Naive thymus-derived CD4-positive, alpha-beta T cell (primary cell): ENCODE measurements around the gene ATP6V1G3. TPM values are rescaled to one million over a fixed set of nuclear protein-coding genes. Genes with fewer than 3 reads are reported as not detected.
A peak's percentile ranks its signal among the peaks of the same experiment; 100 is the strongest.

ENCODE experiments used
- ATAC-seq: fragments of 150-1000 bp; cut with Tn5 transposase; 2 replicates; pipeline ENCODE4 v1.10.0; 2021; ENCODE audit warnings: mild to moderate bottlenecking, moderate library complexity
- CTCF ChIA-PET: fragments of 350-600 bp; sonication (Branson Sonifier 250); formaldehyde crosslinking; loops from one replicate; lab custom pipeline; 2021; ENCODE audit warnings: antibody characterized with exemption; lab: Charles Lee
- POLR2A ChIA-PET: fragments of 350-600 bp; sonication (Branson Sonifier 250); formaldehyde crosslinking; loops from one replicate; lab custom pipeline; 2021; ENCODE audit warnings: antibody characterized with exemption, inconsistent platforms; lab: Charles Lee
- DNase-seq, 9 donors: peaks; one replicate each; pipeline versions ENCODE4 v3.0.0 to v3.0.0-alpha.2; 2020 to 2022; ENCODE audit warnings: mixed read lengths in 1 of 9
- H3K27ac ChIP-seq: one replicate; pipeline ENCODE4 v1.7.0; 2013; ENCODE audit warnings: mild to moderate bottlenecking, low read depth, low read length, moderate library complexity
- H3K27me3 ChIP-seq, 2 donors: one replicate each; pipeline ENCODE4 v1.7.0; 2013; ENCODE audit warnings: low read length in 2 of 2, mild to moderate bottlenecking in 2 of 2, moderate library complexity in 2 of 2; ENCODE audit not compliant: control insufficient read depth in 2 of 2, insufficient read depth in 2 of 2
- H3K36me3 ChIP-seq, 3 experiments: 1 replicate in 2 of 3; 2 replicates in 1 of 3; pipeline ENCODE4 v1.7.0; 2013; ENCODE audit warnings: low read length in 3 of 3, mild to moderate bottlenecking in 3 of 3, moderate library complexity in 1 of 3; ENCODE audit not compliant: insufficient read depth in 3 of 3, control insufficient read depth in 2 of 3
- H3K4me1 ChIP-seq, 2 donors: one replicate each; pipeline ENCODE4 v1.7.0; 2013; ENCODE audit warnings: low read length in 2 of 2, mild to moderate bottlenecking in 2 of 2, moderate library complexity in 1 of 2; ENCODE audit not compliant: control insufficient read depth in 2 of 2, insufficient read depth in 2 of 2
- H3K4me3 ChIP-seq: 2 replicates; pipeline ENCODE4 v1.7.0; 2013; ENCODE audit warnings: mild to moderate bottlenecking, low read length
- H3K9me3 ChIP-seq, 3 experiments: 1 replicate in 2 of 3; 2 replicates in 1 of 3; pipeline ENCODE4 v1.7.0; 2013; ENCODE audit warnings: low read length in 3 of 3; ENCODE audit not compliant: control insufficient read depth in 2 of 3
- H3K27ac Mint-ChIP-seq, 9 donors: one replicate each; pipeline ENCODE4 v1.8.0; 2020 to 2022; ENCODE audit warnings: mixed read lengths in 9 of 9, mild to moderate bottlenecking in 8 of 9, moderate library complexity in 5 of 9, inconsistent platforms in 2 of 9
- H3K27me3 Mint-ChIP-seq, 5 donors: one replicate each; pipeline ENCODE4 v1.8.0; 2021 to 2022; ENCODE audit warnings: mixed read lengths in 5 of 5, mild to moderate bottlenecking in 1 of 5
- H3K36me3 Mint-ChIP-seq, 5 donors: one replicate each; pipeline ENCODE4 v1.8.0; 2020 to 2022; ENCODE audit warnings: mixed read lengths in 5 of 5, mild to moderate bottlenecking in 3 of 5, inconsistent platforms in 1 of 5
- H3K4me1 Mint-ChIP-seq, 7 donors: one replicate each; pipeline ENCODE4 v1.8.0; 2020 to 2022; ENCODE audit warnings: mixed read lengths in 7 of 7, mild to moderate bottlenecking in 3 of 7, inconsistent platforms in 1 of 7
- H3K4me3 Mint-ChIP-seq, 10 donors: one replicate each; pipeline ENCODE4 v1.8.0; 2020 to 2022; ENCODE audit warnings: mild to moderate bottlenecking in 10 of 10, mixed read lengths in 10 of 10, moderate library complexity in 6 of 10, inconsistent platforms in 2 of 10
- H3K9me3 Mint-ChIP-seq, 11 donors: one replicate each; pipeline ENCODE4 v1.8.0; 2020 to 2022; ENCODE audit warnings: mixed read lengths in 11 of 11, mild to moderate bottlenecking in 4 of 11, inconsistent platforms in 1 of 11, moderate library complexity in 1 of 11
- intact Hi-C, 2 donors: fragments of 100-400 bp; cut with micrococcal nuclease; formaldehyde crosslinking; loops; one replicate each; pipeline ENCODE4 v1.15.1; 2023
- polyA plus RNA-seq, 2 donors: library from polyadenylated mRNA; unstranded; fragments of 300-500 nt; fragmentation: Illumina TruSeq; gene quantifications; one replicate each; pipeline ENCODE4 v1.2.3, GENCODE V29; 2021
- total RNA-seq, 6 experiments: library from RNA in 5 of 6; stranded (reverse) in 5 of 6; gene quantifications; 1 replicate in 5 of 6; 2 replicates in 1 of 6; pipeline ENCODE4 v1.2.3 and lab custom pipeline; 2021 to 2026

ATP6V1G3 gene
- total and polyA plus RNA-seq, 7 experiments from 2014 or later, result not detected

GRCh38 chr1:198575292-198575691, 34.8 kb upstream of the ATP6V1G3 start:
- intact Hi-C loops, result loop anchor here in 1 of 2 donors (2.0 kb wide), 1 partner anchor 14 kb away; no protein-coding TSS in a partner anchor
- Histone ChIP-seq H3K27ac (no peak overlapping the region), H3K36me3 (no peaks in the 10 kb centered on the region), H3K4me3 (no peak overlapping the region), H3K9me3 (no peaks in the 10 kb centered on the region), H3K4me1 (no peaks in the 10 kb centered on the region), H3K27me3 (no peaks in the 10 kb centered on the region)
- ChIA-PET CTCF (interaction anchor here (1.0 kb wide), 1 partner anchor 44 kb away, joined by 3 read pairs; no protein-coding TSS in a partner anchor), POLR2A (interaction anchor here (0.9 to 1.9 kb wide), 2 partner anchors 15 to 50 kb away, joined by 3 to 7 read pairs; no protein-coding TSS in a partner anchor)
- peaks cover 0 to 5% (median 0%) of the 10 kb centered on the region in 5 donors for H3K36me3 Mint-ChIP-seq
- peak overlapping the region in 5 of 9 donors; percentile 11 to 74 (median 26) for H3K27ac Mint-ChIP-seq
- H3K4me1 Mint-ChIP-seq, result peaks cover 0 to 51% (median 28%) of the 10 kb centered on the region in 7 donors
- DNase-seq (no peak), ATAC-seq (no peak)
- peaks cover 0 to 8% (median 1%) of the 10 kb centered on the region in 11 donors for H3K9me3 Mint-ChIP-seq
- no peaks in the 10 kb centered on the region for H3K27me3 Mint-ChIP-seq
- no peak overlapping the region for H3K4me3 Mint-ChIP-seq

- no peaks in the 10 kb centered on the region for H3K27me3 Mint-ChIP-seq
- Histone ChIP-seq H3K4me1 (no peaks in the 10 kb centered on the region), H3K27me3 (no peaks in the 10 kb centered on the region), H3K9me3 (no peaks in the 10 kb centered on the region), H3K36me3 (no peaks in the 10 kb centered on the region), H3K4me3 (no peak overlapping the region), H3K27ac (no peak overlapping the region)
- intact Hi-C loops, result loop anchor here in 1 of 2 donors (1.0 to 2.0 kb wide), 2 partner anchors 10 to 14 kb away; no protein-coding TSS in a partner anchor
- POLR2A ChIA-PET, result no interaction called here
- peaks cover 0 to 54% (median 31%) of the 10 kb centered on the region in 7 donors for H3K4me1 Mint-ChIP-seq
- H3K4me3 Mint-ChIP-seq, result no peak overlapping the region
- ATAC-seq (no peak), DNase-seq (no peak)
- H3K36me3 Mint-ChIP-seq, result peaks cover 0 to 6% (median 0%) of the 10 kb centered on the region in 5 donors
- peaks cover 0 to 8% (median 0%) of the 10 kb centered on the region in 11 donors for H3K9me3 Mint-ChIP-seq
- peak overlapping the region in 2 of 9 donors; percentile 9 to 55 for H3K27ac Mint-ChIP-seq
- CTCF ChIA-PET, result no interaction called here
Measured at GRCh38 chr1:198574325-198574724, 33.8 kb upstream of the ATP6V1G3 start.

GRCh38 chr1:198564716-198565115, 24.2 kb upstream of the ATP6V1G3 start:
- ChIA-PET CTCF (interaction anchor here (0.6 to 1.3 kb wide), 2 partner anchors 22 to 41 kb away, joined by 5 to 7 read pairs; no protein-coding TSS in a partner anchor), POLR2A (interaction anchor here (0.8 to 1.7 kb wide), 5 partner anchors 10 to 105 kb away, joined by 4 to 5 read pairs (median 5); no protein-coding TSS in a partner anchor)
- peaks cover 0 to 15% (median 3%) of the 10 kb centered on the region in 11 donors for H3K9me3 Mint-ChIP-seq
- Histone ChIP-seq H3K4me3 (no peak overlapping the region), H3K4me1 (peaks cover 31 to 49% of the 10 kb centered on the region in 2 donors), H3K27ac (peak overlapping the region; percentile 42), H3K27me3 (no peaks in the 10 kb centered on the region), H3K9me3 (peaks cover 0 to 3% (median 0%) of the 10 kb centered on the region in 3 experiments), H3K36me3 (no peaks in the 10 kb centered on the region)
- H3K27me3 Mint-ChIP-seq, result no peaks in the 10 kb centered on the region
- ATAC-seq (peak; percentile 78), DNase-seq (peak in 6 of 9 donors; percentile 29 to 50 (median 36))
- peak overlapping the region in 8 of 9 donors; percentile 36 to 86 (median 74) for H3K27ac Mint-ChIP-seq
- peaks cover 0 to 24% (median 5%) of the 10 kb centered on the region in 5 donors for H3K36me3 Mint-ChIP-seq
- intact Hi-C loops, result loop anchor here in 1 of 2 donors (1.0 kb wide), 3 partner anchors 7 to 11 kb away; no protein-coding TSS in a partner anchor
- peaks cover 17 to 80% (median 65%) of the 10 kb centered on the region in 7 donors for H3K4me1 Mint-ChIP-seq
- H3K4me3 Mint-ChIP-seq, result peak overlapping the region in 9 of 10 donors; percentile 19 to 60 (median 45)

- H3K4me1 Mint-ChIP-seq, result peaks cover 17 to 83% (median 68%) of the 10 kb centered on the region in 7 donors
- Histone ChIP-seq H3K4me1 (peaks cover 35 to 51% of the 10 kb centered on the region in 2 donors), H3K9me3 (peaks cover 0 to 3% (median 0%) of the 10 kb centered on the region in 3 experiments), H3K36me3 (no peaks in the 10 kb centered on the region), H3K4me3 (no peak overlapping the region), H3K27ac (no peak overlapping the region), H3K27me3 (no peaks in the 10 kb centered on the region)
- DNase-seq (no peak), ATAC-seq (no peak)
- intact Hi-C loops, result loop anchor here in 1 of 2 donors (1.0 kb wide), 1 partner anchor 10 kb away; no protein-coding TSS in a partner anchor
- H3K4me3 Mint-ChIP-seq, result peak overlapping the region in 6 of 10 donors; percentile 19 to 60 (median 44)
- ChIA-PET POLR2A (interaction anchor here (0.8 to 1.7 kb wide), 4 partner anchors 16 to 106 kb away, joined by 4 to 5 read pairs (median 4); no protein-coding TSS in a partner anchor), CTCF (interaction anchor here (0.6 to 1.3 kb wide), 2 partner anchors 23 to 40 kb away, joined by 5 to 7 read pairs; no protein-coding TSS in a partner anchor)
- peak overlapping the region in 8 of 9 donors; percentile 36 to 86 (median 74) for H3K27ac Mint-ChIP-seq
- H3K27me3 Mint-ChIP-seq, result no peaks in the 10 kb centered on the region
- H3K36me3 Mint-ChIP-seq, result peaks cover 0 to 24% (median 5%) of the 10 kb centered on the region in 5 donors
- H3K9me3 Mint-ChIP-seq, result peaks cover 0 to 15% (median 3%) of the 10 kb centered on the region in 11 donors
Measured at GRCh38 chr1:198564157-198564556, 23.7 kb upstream of the ATP6V1G3 start.

DNA sequence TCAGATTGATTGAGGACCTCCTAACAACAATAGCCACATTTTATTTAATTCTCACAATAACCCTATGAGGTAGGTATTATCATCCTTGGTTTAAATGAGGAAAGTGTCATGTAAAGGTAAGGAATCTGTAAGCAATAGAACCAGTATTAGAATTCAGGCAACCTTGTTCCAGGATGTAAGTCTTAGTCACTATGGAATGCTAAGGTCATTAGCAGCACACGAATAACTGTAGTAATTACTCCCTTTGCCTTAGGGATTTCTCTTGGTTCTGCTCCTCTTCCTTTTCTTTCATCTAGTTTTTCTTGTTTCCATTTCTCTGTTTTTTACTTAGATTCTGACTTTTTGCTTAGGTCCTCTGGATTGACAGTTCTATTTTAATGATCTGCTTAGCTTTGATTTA, 23.1 kb upstream of the ATP6V1G3 start:
- H3K9me3 ChIP-seq, result peaks cover 0 to 3% (median 0%) of the 10 kb centered on the region in 3 experiments
- ChIA-PET POLR2A (interaction anchor here (0.8 to 1.7 kb wide), 3 partner anchors 17 to 46 kb away, joined by 4 to 5 read pairs (median 5); no protein-coding TSS in a partner anchor), CTCF (no interaction called here)
- no peaks in the 10 kb centered on the region for H3K27me3 ChIP-seq
- DNase-seq (no peak), ATAC-seq (no peak)
- H3K36me3 ChIP-seq, result no peaks in the 10 kb centered on the region
- Mint-ChIP-seq H3K27me3 (no peaks in the 10 kb centered on the region), H3K4me1 (peaks cover 17 to 88% (median 74%) of the 10 kb centered on the region in 7 donors), H3K36me3 (peaks cover 0 to 24% (median 5%) of the 10 kb centered on the region in 5 donors), H3K4me3 (peak overlapping the region in 2 of 10 donors; percentile 5 to 60), H3K9me3 (peaks cover 0 to 15% (median 3%) of the 10 kb centered on the region in 11 donors), H3K27ac (peak overlapping the region in 6 of 9 donors; percentile 32 to 81 (median 55))
- H3K4me1 ChIP-seq, result peaks cover 40 to 57% of the 10 kb centered on the region in 2 donors
- H3K27ac ChIP-seq, result no peak overlapping the region
- no peak overlapping the region for H3K4me3 ChIP-seq
- intact Hi-C loops, result no loop called here

DNA sequence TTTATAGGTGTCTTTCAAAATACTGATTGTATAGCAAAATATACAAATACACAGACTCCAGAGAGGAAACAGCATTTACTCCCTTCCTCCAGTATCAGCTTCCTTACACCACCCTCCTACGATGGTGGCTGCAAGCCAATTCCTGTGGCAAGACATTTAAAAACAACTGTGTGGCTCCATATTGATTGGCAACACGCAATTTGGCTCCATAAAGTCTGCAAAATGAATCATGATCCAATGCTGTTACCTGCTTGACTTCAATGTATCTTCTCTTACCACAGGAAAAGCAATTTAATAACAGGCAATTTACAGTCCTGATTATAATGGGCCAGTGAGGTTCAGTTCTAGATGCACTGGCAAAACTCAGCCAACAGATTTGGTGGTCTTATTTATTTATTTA, 19.7 kb upstream of the ATP6V1G3 start:
- CTCF ChIA-PET, result interaction anchor here (0.8 to 1.2 kb wide), 4 partner anchors 8 to 122 kb away, joined by 3 read pairs; no protein-coding TSS in a partner anchor
- Mint-ChIP-seq H3K36me3 (peaks cover 0 to 12% (median 0%) of the 10 kb centered on the region in 5 donors), H3K9me3 (peaks cover 0 to 2% (median 0%) of the 10 kb centered on the region in 11 donors), H3K27ac (peak overlapping the region in 7 of 9 donors; percentile 26 to 89 (median 68)), H3K27me3 (no peaks in the 10 kb centered on the region), H3K4me1 (peaks cover 42 to 91% (median 79%) of the 10 kb centered on the region in 7 donors), H3K4me3 (peak overlapping the region in 4 of 10 donors; percentile 7 to 30 (median 19))
- Histone ChIP-seq H3K27me3 (no peaks in the 10 kb centered on the region), H3K27ac (no peak overlapping the region), H3K4me3 (no peak overlapping the region), H3K36me3 (no peaks in the 10 kb centered on the region), H3K4me1 (peaks cover 56 to 77% of the 10 kb centered on the region in 2 donors), H3K9me3 (no peaks in the 10 kb centered on the region)
- intact Hi-C loops, result loop anchor here in 1 of 2 donors (1.0 kb wide), 1 partner anchor 8 kb away; no protein-coding TSS in a partner anchor
- ATAC-seq, result no peak
- DNase-seq, result no peak
- POLR2A ChIA-PET, result interaction anchor here (1.0 to 2.7 kb wide), 8 partner anchors 8 to 60 kb away, joined by 3 to 11 read pairs (median 6); no protein-coding TSS in a partner anchor
